HepG2 (cell line): ENCODE measurements around the gene HDAC4.

Source experiments
- PLRG1 ChIP-seq: fragments of 450-650 bp; conservative IDR thresholded peaks from 2 replicates; pipeline ENCODE4 v1.6.1; 2016
- ZNF615 ChIP-seq: sonication (generic); formaldehyde crosslinking; IDR thresholded peaks from 2 replicates; pipeline ENCODE4 v1.5.0; 2020; ENCODE audit warnings: mild to moderate bottlenecking, missing genetic modification reagents, borderline replicate concordance
- TF ChIP-seq, protein P1 (sequence below): IDR thresholded peaks from 2 replicates; pipeline ENCODE4 v1.6.1; 2012; ENCODE audit warnings: inconsistent platforms

DNA sequence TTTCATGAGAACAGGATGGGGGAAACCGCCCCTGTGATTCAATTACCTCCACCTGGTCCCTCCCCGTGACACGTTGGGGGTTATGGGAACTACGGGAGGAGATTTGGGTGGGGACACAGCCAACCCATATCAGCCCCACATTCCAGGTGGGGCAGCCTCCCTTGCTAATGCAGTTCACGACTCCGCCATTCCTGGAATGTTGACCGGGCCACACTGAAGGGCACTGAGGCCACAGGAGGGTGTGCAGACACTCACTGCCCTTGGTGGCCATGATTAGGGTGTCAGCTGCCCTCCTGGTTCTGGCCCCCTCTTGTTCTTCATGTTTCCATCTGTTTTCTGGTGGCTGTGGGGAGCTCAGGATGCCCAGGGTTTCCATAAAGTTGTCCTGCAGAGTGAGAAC is 376.6 kb downstream of the HDAC4 start:
- TF ChIP-seq ZNF615 (CRISPR knock-in tag) = no peak
- TF ChIP-seq, protein P1, sequence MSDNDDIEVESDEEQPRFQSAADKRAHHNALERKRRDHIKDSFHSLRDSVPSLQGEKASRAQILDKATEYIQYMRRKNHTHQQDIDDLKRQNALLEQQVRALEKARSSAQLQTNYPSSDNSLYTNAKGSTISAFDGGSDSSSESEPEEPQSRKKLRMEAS = no peak
- no peak for TF ChIP-seq PLRG1
